Measurements from ENCODE around the gene PNKD. TPM values are rescaled to one million over a fixed set of nuclear protein-coding genes. Genes with fewer than 3 reads are reported as not detected.

The PNKD gene, protein sequence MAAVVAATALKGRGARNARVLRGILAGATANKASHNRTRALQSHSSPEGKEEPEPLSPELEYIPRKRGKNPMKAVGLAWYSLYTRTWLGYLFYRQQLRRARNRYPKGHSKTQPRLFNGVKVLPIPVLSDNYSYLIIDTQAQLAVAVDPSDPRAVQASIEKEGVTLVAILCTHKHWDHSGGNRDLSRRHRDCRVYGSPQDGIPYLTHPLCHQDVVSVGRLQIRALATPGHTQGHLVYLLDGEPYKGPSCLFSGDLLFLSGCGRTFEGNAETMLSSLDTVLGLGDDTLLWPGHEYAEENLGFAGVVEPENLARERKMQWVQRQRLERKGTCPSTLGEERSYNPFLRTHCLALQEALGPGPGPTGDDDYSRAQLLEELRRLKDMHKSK
- 47.8 and 51.8 TPM in 2 replicates for total RNA-seq

DNA sequence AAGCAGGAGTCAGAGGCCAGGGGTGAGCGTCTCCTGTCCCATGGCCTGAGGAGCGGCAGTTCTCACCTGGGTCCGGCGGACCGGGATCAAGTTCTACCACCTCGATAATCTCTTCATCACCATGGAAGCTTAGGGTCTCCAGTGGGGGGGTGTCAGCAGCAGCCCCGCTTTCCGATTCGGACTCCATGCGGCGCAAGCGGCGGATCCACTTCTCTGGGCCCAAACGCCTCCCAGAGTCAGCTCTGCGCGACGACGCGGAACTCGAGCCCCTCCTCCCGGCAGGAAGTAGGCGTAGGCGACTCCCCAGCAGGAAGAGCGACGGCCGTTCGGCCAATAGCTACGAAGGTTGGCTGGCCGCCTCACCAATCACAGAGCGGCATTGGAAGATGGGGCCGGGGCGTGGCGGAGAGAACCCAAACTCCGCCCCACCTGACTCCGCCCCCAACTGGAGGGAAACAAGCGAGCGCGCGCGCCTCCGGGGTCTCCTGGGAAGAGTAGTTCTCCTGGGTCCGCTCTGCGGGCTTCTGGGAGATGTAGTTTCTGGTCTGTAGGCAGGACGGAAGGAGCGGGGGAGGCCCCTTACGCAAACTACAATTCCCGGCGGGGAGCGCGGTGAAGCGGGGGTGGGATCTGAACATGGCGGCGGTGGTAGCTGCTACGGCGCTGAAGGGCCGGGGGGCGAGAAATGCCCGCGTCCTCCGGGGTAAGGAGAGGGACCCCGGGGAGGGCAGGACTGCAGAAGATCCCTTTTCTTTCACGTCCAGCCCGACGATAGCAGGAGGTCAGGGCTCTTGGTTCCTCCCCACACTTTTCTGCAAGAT lies at the start of gene PNKD, which contains the start of gene AAMP:
PNKD (plus strand) TSS at position 620 of the 821 bp plus-strand sequence; CDS start at position 637, 17 bp downstream.
AAMP (minus strand) TSS at position 238 of the 821 bp plus-strand sequence; CDS start at position 187, 51 bp downstream.

DNA sequence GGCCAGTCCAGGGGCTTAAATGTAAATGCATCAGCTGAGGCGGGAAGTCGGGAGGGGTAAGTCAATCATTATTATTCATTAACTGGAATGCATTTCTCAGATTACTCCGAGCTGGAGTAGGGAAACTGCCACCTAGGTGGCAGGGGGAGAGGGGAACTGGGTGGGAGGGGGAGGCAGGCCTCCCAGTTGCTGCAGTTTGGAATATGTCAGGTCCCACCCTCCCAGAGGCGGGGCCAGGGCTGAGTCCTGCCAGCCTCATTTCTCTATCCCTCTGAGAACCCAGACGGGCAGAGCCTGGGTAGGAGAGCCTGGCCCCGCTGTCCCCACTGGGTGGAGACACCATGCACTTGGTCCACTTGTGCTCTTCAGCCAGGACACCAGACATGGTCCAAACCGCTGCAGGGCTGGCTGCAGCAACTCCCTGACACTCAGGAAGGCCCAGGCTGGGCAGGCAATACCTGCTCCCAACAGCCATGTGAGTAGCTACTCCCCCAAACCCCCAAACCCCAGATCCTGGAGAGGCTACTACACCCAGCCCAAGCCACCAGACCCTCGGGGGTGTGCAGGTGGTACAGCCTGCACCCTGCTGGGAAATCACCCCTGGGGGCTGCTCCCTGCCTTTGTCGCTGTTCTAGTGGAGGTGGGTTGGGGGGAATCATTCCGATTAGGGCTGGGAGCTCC lies 9.4 kb upstream of the PNKD start, which contains the start of gene GPBAR1:
GPBAR1 (plus strand) TSS at position 274 of the 681 bp plus-strand sequence. CDS start 1,710 bp downstream, outside the sequence.

DNA sequence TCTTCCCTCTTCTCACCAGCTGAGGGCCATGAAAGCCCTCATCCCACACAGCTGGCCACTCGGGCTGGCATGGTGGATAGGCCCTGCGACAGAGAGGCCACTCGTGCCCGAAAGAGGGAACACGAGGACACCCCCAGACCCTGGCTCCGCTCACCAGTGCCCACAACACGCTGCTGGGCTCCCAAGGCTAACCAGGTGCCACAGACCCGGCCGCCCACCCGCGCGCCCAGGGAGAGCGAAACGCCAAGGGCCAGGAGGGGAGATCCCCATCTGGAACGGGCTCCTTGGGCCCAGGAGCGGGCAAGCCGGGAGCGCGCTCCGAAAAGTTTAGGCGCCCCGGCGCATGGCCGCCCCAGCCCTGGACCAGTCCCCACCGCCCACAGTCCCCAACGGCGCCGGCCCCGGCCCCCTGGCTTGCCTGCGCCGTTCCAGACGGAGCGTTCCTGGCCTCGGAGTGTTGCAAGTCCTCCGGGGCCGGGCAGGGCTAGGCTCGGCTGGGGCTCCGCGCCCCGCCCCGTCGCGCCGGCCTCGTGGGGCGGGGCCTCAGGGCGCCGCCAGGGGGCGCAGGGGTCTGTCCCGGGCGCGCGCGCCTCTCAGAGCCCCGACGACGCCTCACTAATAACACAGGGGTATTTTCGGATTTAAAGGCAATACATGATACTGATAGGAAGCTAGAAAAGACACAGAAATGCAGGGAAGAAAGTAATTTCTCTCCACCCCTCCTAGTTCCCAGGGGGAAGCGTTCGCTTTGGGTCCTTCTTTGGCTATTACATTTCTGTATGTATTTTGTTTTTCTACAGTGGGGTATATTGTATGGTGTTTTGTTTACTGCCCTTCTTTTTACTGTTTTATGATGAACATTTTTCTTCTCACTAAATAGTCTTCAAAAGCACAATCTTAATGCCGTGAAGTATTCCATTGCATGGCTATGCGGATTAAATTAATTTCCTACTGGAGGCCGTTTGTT lies 22.0 kb downstream of the PNKD start, which contains the start of gene TMBIM1:
TMBIM1 (minus strand) TSS at position 456 of the 967 bp plus-strand sequence. CDS start 10,362 bp downstream, outside the sequence.

DNA sequence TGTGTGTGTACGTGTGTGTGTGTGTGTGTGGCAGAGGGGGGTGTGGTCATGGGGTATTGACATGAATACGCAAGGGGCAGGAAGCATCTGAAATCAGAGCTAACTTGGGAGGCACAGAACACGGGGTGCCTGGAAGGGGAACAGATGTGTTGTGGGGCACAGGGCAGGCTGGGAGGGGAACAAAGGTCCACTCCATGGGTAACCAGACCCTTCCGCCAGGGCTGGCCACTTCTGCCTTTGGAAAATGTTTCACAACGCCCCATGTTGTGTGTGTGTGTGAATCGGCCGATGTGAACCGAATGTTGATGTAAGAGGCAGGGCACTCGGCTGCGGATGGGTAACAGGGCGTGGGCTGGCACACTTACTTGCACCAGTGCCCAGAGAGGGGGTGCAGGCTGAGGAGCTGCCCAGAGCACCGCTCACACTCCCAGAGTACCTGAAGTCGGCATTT lies 111.6 kb downstream of the PNKD start, which contains the start of gene SLC11A1:
SLC11A1 (plus strand) TSS at position 358 of the 451 bp plus-strand sequence. CDS start 96 bp downstream, outside the sequence.

Other genes with a start within 250 kb of the PNKD start
- not detected in 2 replicates for gene RUFY4, start 201.3 kb upstream of the PNKD start, total RNA-seq
- 0.24 TPM in 1 of 2 replicates, not detected in the other for gene CXCR2, start 144.5 kb upstream of the PNKD start, total RNA-seq
- not detected in 2 replicates for gene CXCR1, start 103.6 kb upstream of the PNKD start, total RNA-seq
- gene ARPC2, start 53.3 kb upstream of the PNKD start, total RNA-seq: 134 and 508 TPM in 2 replicates
- gene GPBAR1, start 9.5 kb upstream of the PNKD start, total RNA-seq: 0.26 and 0.88 TPM in 2 replicates
- gene AAMP, start 382 bp upstream of the PNKD start, total RNA-seq: 76.4 and 116 TPM in 2 replicates
- gene TMBIM1, start 22.0 kb downstream of the PNKD start, total RNA-seq: 102 and 130 TPM in 2 replicates
- gene CATIP, start 86.3 kb downstream of the PNKD start, total RNA-seq: not detected in 2 replicates
- gene SLC11A1, start 111.8 kb downstream of the PNKD start, total RNA-seq: 0.13 TPM in 1 of 2 replicates, not detected in the other
- gene CTDSP1, start 129.3 kb downstream of the PNKD start, total RNA-seq: 56.8 and 77.9 TPM in 2 replicates
- not detected in 2 replicates for gene VIL1, start 148.6 kb downstream of the PNKD start, total RNA-seq